Suprapubic skin (tissue), 4 donors: ENCODE data around the gene SLC39A6. TPM values are rescaled to one million over a fixed set of nuclear protein-coding genes. Genes with fewer than 3 reads are reported as not detected.

Experiments
- DNase-seq, 2 donors: peaks; one replicate each; pipeline ENCODE4 v3.0.0-alpha.2; 2019; ENCODE audit warnings: low spot score in 2 of 2
- H3K27ac ChIP-seq: fragments of 200-600 bp; sonication (generic); one replicate; pipeline ENCODE4 v1.5.1; 2019
- H3K27me3 ChIP-seq: fragments of 200-600 bp; sonication (generic); one replicate; pipeline ENCODE4 v1.5.1; 2019
- H3K36me3 ChIP-seq: fragments of 200-600 bp; sonication (generic); one replicate; pipeline ENCODE4 v1.5.1; 2019
- H3K4me1 ChIP-seq: fragments of 200-600 bp; sonication (generic); one replicate; pipeline ENCODE4 v1.5.1; 2019
- H3K4me3 ChIP-seq: fragments of 200-600 bp; sonication (generic); one replicate; pipeline ENCODE4 v1.5.1; 2019; ENCODE audit warnings: mild to moderate bottlenecking
- H3K9me3 ChIP-seq: fragments of 200-600 bp; sonication (generic); one replicate; pipeline ENCODE4 v1.5.1; 2019
- CTCF ChIP-seq, 2 donors: fragments of 200-600 bp in 1 of 2; fragments of 450-650 bp in 1 of 2; sonication (generic) in 1 of 2; IDR thresholded peaks; one replicate each; pipeline ENCODE4 v1.5.1; 2016 to 2019; ENCODE audit warnings: antibody characterized with exemption in 2 of 2, mild to moderate bottlenecking in 1 of 2, moderate library complexity in 1 of 2
- EP300 ChIP-seq: sonication (generic); formaldehyde crosslinking; IDR thresholded peaks from one replicate; pipeline ENCODE4 v1.6.1; 2017; ENCODE audit warnings: antibody characterized with exemption
- POLR2A ChIP-seq, 2 donors: fragments of 450-650 bp; IDR thresholded peaks; one replicate each; pipeline ENCODE4 v1.6.1; 2017; ENCODE audit warnings: antibody characterized with exemption in 2 of 2, mild to moderate bottlenecking in 2 of 2, moderate library complexity in 2 of 2
- POLR2AphosphoS5 ChIP-seq, 3 donors: sonication (generic); formaldehyde crosslinking; IDR thresholded peaks; one replicate each; pipeline ENCODE4 v1.6.1; 2017; ENCODE audit warnings: antibody characterized with exemption in 3 of 3
- WGBS: methylation state at CpG from one replicate; pipeline ENCODE4 v1.1.5; 2018; 5-methylcytosine and 5-hydroxymethylcytosine counted together
- total RNA-seq, 4 donors: library from RNA; depleted of rRNA; stranded (reverse); fragments of >200 nt; gene quantifications; one replicate each; pipeline ENCODE4 v1.1.0, GENCODE V29; 2016

The SLC39A6 gene, protein sequence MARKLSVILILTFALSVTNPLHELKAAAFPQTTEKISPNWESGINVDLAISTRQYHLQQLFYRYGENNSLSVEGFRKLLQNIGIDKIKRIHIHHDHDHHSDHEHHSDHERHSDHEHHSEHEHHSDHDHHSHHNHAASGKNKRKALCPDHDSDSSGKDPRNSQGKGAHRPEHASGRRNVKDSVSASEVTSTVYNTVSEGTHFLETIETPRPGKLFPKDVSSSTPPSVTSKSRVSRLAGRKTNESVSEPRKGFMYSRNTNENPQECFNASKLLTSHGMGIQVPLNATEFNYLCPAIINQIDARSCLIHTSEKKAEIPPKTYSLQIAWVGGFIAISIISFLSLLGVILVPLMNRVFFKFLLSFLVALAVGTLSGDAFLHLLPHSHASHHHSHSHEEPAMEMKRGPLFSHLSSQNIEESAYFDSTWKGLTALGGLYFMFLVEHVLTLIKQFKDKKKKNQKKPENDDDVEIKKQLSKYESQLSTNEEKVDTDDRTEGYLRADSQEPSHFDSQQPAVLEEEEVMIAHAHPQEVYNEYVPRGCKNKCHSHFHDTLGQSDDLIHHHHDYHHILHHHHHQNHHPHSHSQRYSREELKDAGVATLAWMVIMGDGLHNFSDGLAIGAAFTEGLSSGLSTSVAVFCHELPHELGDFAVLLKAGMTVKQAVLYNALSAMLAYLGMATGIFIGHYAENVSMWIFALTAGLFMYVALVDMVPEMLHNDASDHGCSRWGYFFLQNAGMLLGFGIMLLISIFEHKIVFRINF
- total RNA-seq: 100 to 1,000 TPM in 2 of 4 donors, 10 to 100 TPM in 2; 44.3 to 107 (median 97.8) TPM

DNA sequence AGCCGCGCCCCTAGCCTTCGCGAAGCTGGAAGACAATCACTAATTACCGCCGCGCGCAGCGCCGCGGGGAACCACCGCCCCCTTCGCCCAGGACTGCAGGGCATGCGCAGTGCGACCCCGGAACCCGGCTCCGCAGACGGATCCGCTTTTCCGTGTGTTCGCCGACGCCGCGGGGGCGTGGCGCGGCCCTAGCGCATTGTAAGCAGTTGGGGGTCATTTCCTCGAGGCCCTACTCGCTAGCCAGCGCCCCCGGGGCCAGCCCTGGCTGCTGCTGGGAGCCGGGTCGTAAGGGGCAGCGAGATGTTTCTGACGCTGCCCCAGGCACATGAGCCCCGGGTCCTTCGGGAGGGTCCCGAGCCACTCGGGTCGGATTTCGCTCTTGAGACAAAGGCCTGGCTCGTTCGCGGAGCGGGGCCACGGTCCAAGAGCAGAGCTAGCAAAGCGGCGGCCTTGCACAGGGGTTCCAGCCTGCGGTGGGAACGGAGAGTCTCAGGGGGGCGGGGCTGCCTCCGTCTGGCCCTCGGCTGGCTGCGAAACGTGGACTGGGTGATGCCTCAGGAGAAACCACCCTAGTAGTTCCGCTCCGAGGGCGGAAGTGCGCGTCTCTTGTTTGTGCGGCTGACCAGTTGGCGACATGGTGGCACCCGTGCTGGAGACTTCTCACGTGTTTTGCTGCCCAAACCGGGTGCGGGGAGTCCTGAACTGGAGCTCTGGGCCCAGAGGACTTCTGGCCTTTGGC is at the start of gene SLC39A6, which contains the start of gene ELP2:
Gene SLC39A6, minus strand, starts transcription at position 41 of the 739 bp plus-strand sequence. CDS start 2,333 bp downstream, outside the sequence.
Gene ELP2, plus strand, starts transcription at position 600 of the 739 bp plus-strand sequence. Its CDS starts 35 bp downstream, at position 635.
- peaks cover 41% of the 10 kb centered on the region for H3K4me1 ChIP-seq

GRCh38 chr18:36177913-36178312 is 48.8 kb upstream of the SLC39A6 start:
- Histone ChIP-seq H3K27ac (no peak overlapping the region), H3K36me3 (peaks cover 40% of the 10 kb centered on the region), H3K9me3 (no peaks in the 10 kb centered on the region), H3K27me3 (no peaks in the 10 kb centered on the region), H3K4me1 (peaks cover 7% of the 10 kb centered on the region), H3K4me3 (no peak overlapping the region)
- DNase-seq: no peak
- WGBS: 86% methylated on average over 3 of the region's 3 CpGs
- TF ChIP-seq POLR2AphosphoS5 (IDR thresholded peaks at IDR 0.05): no peak
- TF ChIP-seq EP300: no peak
- no peak for TF ChIP-seq POLR2A (IDR thresholded peaks at IDR 0.05)
- TF ChIP-seq CTCF (IDR thresholded peaks at IDR 0.05): no peak

More for the DNA sequence above, at the start of gene SLC39A6, which contains the start of gene ELP2:
- H3K4me3 ChIP-seq: peak within 1 kb of the TSS; percentile 79
- H3K36me3 ChIP-seq: peaks cover 3% of the 10 kb centered on the region
- no peaks in the 10 kb centered on the region for H3K9me3 ChIP-seq
- H3K27me3 ChIP-seq: no peaks in the 10 kb centered on the region
- peak within 1 kb of the TSS; percentile 98 for H3K27ac ChIP-seq
- peak; percentile 98 for DNase-seq
- TF ChIP-seq POLR2AphosphoS5 (IDR thresholded peaks at IDR 0.05) (peak in 2 of 3 donors; percentile 51 to 55), POLR2A (IDR thresholded peaks at IDR 0.05) (peak in 1 of 2 donors; percentile 64), EP300 (no peak)
- no CpG with 5 or more reads among the region's 69 CpGs for WGBS

GRCh38 chr18:36176711-36177110 is 47.6 kb upstream of the SLC39A6 start:
- TF ChIP-seq POLR2A (IDR thresholded peaks at IDR 0.05): no peak
- TF ChIP-seq CTCF (IDR thresholded peaks at IDR 0.05): no peak
- no peak for TF ChIP-seq EP300
- TF ChIP-seq POLR2AphosphoS5 (IDR thresholded peaks at IDR 0.05): no peak
- no peak for DNase-seq
- whole genome bisulfite sequencing: 87% methylated on average over 9 of the region's 9 CpGs
- no peak overlapping the region for H3K4me3 ChIP-seq
- peaks cover 49% of the 10 kb centered on the region for H3K36me3 ChIP-seq
- no peaks in the 10 kb centered on the region for H3K27me3 ChIP-seq
- H3K4me1 ChIP-seq: peaks cover 7% of the 10 kb centered on the region
- no peak overlapping the region for H3K27ac ChIP-seq
- H3K9me3 ChIP-seq: no peaks in the 10 kb centered on the region

DNA sequence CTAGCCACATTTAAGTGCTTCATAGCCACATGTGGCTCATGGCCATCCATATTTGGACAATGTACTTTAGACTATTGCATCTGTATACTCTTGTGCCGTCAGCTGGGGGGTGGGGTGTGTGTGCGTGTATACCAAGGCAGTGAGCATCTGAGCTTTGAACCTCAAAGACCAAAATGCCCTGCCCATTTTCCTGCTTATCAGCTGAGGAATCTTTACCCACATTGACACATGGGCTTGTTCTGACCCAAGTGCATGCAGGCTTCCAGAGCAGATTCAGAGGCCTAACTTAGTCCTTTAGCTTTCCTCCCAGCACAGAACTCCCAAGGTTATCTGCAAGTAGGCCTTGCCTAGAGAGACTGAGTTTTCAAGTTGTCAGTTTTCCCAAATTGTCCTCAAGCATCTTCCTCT is 47.0 kb upstream of the SLC39A6 start:
- H3K4me1 ChIP-seq: peaks cover 7% of the 10 kb centered on the region
- no peak overlapping the region for H3K4me3 ChIP-seq
- TF ChIP-seq POLR2A (IDR thresholded peaks at IDR 0.05) (no peak), EP300 (no peak), CTCF (IDR thresholded peaks at IDR 0.05) (no peak)
- DNase-seq: no peak
- 90% methylated on average over 1 of the region's 2 CpGs for WGBS
- no peaks in the 10 kb centered on the region for H3K9me3 ChIP-seq
- no peaks in the 10 kb centered on the region for H3K27me3 ChIP-seq
- H3K27ac ChIP-seq: no peak overlapping the region
- H3K36me3 ChIP-seq: peaks cover 54% of the 10 kb centered on the region

- Histone ChIP-seq H3K9me3 (no peaks in the 10 kb centered on the region), H3K27me3 (no peaks in the 10 kb centered on the region), H3K27ac (no peak overlapping the region), H3K4me1 (peaks cover 6% of the 10 kb centered on the region), H3K4me3 (no peak overlapping the region), H3K36me3 (peaks cover 61% of the 10 kb centered on the region)
- 86% methylated on average over 1 of the region's 1 CpG for WGBS
- no peak for TF ChIP-seq POLR2AphosphoS5 (IDR thresholded peaks at IDR 0.05)
- no peak for TF ChIP-seq EP300
- no peak for TF ChIP-seq POLR2A (IDR thresholded peaks at IDR 0.05)
- no peak for TF ChIP-seq CTCF (IDR thresholded peaks at IDR 0.05)
- no peak for DNase-seq
These were observed 46.3 kb upstream of the SLC39A6 start for GRCh38 chr18:36175481-36175880.
